Measurements from ENCODE around the gene GCKR. TPM values are rescaled to one million over a fixed set of nuclear protein-coding genes. Genes with fewer than 3 reads are reported as not detected.

Gene GCKR
- total RNA-seq, 1 experiment from 2014 or later = 3.4 TPM

DNA sequence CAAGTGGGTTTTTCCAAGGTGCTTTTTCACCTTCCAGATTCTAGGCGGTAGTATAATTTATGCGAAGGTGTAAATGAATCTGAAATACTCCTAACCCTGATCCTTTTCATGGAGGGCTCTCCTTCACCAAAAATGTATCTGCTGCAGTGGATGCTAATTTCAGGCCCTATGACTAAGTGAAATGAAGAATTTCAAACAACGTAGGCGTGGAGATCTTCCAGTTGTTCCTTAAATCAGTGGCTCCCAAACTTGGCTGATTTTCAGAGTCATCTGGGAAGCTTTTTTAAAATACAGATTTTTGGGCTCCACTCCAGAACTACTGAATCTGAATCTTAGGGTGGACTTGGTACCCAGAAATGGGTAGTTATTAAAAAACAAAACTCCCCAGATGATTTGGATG, 5.5 kb downstream of the GCKR start:
- CTCF ChIA-PET = no interaction called here
- H3K79me2 ChIP-seq (ENCODE audit: low read depth) = no peaks in the 10 kb centered on the region

DNA sequence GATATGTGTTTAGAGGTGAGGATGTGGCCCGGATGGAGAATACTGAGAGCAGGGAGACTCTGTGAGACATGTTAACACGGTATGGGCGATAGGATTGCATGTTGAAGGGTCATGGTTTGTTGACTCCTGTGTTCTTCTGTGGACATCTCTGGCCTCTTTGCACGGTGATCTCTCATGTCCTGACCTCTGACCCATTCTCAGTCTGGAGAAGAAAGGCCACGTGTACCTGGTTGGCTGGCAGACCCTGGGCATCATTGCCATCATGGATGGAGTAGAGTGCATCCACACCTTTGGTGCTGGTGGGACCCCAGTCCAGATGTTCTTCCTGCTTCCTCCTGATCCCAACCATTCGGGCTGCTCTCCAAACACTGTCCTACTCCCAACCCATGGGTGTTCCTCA, 9.9 kb downstream of the GCKR start:
- POLR2A ChIA-PET (ENCODE audit: unreplicated experiment) = no interaction called here

More for the DNA sequence above, 5.5 kb downstream of the GCKR start:
- Histone ChIP-seq H3F3A (ENCODE audit: insufficient read depth, low read depth) (no peaks in the 10 kb centered on the region), H4K20me1 (ENCODE audit: insufficient read depth) (no peaks in the 10 kb centered on the region), H3K4me2 (no peak overlapping the region), H3K4me3 (no peak overlapping the region), H2AFZ (no peak overlapping the region), H3K9me2 (ENCODE audit: insufficient read depth) (no peaks in the 10 kb centered on the region), H3K36me3 (ENCODE audit: low read depth) (no peaks in the 10 kb centered on the region), H3K4me1 (replicated peaks; ENCODE audit: insufficient read depth) (peaks cover 6% of the 10 kb centered on the region; the same call in 1 of the 2 replicates), H3K27ac (no peak overlapping the region), H3K27me3 (ENCODE audit: insufficient read depth, low read depth) (no peaks in the 10 kb centered on the region), H3K9me3 (ENCODE audit: insufficient read depth, low read depth) (no peaks in the 10 kb centered on the region)
- TF ChIP-seq EZH2 (IDR thresholded peaks at IDR 0.05; ENCODE audit: low read depth) (no peak), CTCF (conservative IDR thresholded peaks at IDR 0.05) (no peak)
- DNase-seq = no peak
- intact Hi-C loops (cut with micrococcal nuclease; ENCODE audit: unreplicated experiment) = no loop called here
- no TSS peak for BruUV-seq (replicated peaks)
- POLR2A ChIA-PET (ENCODE audit: unreplicated experiment) = no interaction called here

DNA sequence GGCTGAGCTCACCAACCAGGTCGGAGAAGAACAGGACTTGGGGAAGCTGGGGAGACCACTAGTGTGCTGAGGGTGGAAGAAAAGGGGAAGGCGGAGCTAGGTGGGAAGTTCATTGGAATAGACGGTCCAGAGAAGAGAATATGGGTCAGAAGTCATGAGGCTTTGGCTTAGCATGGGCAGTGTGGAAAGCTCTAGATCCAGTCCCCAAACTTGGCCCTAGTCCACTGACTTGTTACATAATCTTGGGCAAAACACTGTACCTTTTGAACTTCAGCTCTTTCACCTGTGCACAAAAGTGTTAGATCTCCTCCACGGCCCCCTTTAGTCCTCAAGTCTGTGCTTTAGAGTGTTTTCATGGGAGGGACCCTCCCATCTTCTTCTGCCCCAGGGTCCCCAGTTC, 10.7 kb downstream of the GCKR start:
- Histone ChIP-seq H3F3A (ENCODE audit: insufficient read depth, low read depth) (peaks cover 7% of the 10 kb centered on the region; the same call in 1 of the 2 replicates), H3K27me3 (ENCODE audit: insufficient read depth, low read depth) (no peaks in the 10 kb centered on the region), H3K79me2 (ENCODE audit: low read depth) (no peaks in the 10 kb centered on the region), H3K4me2 (no peak overlapping the region), H3K4me1 (replicated peaks; ENCODE audit: insufficient read depth) (no peaks in the 10 kb centered on the region), H3K36me3 (ENCODE audit: low read depth) (no peaks in the 10 kb centered on the region), H4K20me1 (ENCODE audit: insufficient read depth) (no peaks in the 10 kb centered on the region), H3K27ac (no peak overlapping the region), H3K9me3 (ENCODE audit: insufficient read depth, low read depth) (no peaks in the 10 kb centered on the region), H3K9me2 (ENCODE audit: insufficient read depth) (no peaks in the 10 kb centered on the region), H3K4me3 (no peak overlapping the region), H2AFZ (no peak overlapping the region)
- no peak for TF ChIP-seq CTCF (conservative IDR thresholded peaks at IDR 0.05)
- TF ChIP-seq EZH2 (IDR thresholded peaks at IDR 0.05; ENCODE audit: low read depth) = no peak
- POLR2A ChIA-PET (ENCODE audit: unreplicated experiment) = no interaction called here
- CTCF ChIA-PET = no interaction called here
- intact Hi-C loops (cut with micrococcal nuclease; ENCODE audit: unreplicated experiment) = no loop called here
- DNase-seq = no peak
- no TSS peak for BruUV-seq (replicated peaks)

More for the DNA sequence above, 9.9 kb downstream of the GCKR start:
- Histone ChIP-seq H3K9me3 (ENCODE audit: insufficient read depth, low read depth) (no peaks in the 10 kb centered on the region), H3K36me3 (ENCODE audit: low read depth) (no peaks in the 10 kb centered on the region), H3K27ac (no peak overlapping the region), H3K9me2 (ENCODE audit: insufficient read depth) (no peaks in the 10 kb centered on the region), H3K4me1 (replicated peaks; ENCODE audit: insufficient read depth) (no peaks in the 10 kb centered on the region), H3K4me3 (no peak overlapping the region), H4K20me1 (ENCODE audit: insufficient read depth) (no peaks in the 10 kb centered on the region), H3K27me3 (ENCODE audit: insufficient read depth, low read depth) (no peaks in the 10 kb centered on the region), H2AFZ (no peak overlapping the region), H3K79me2 (ENCODE audit: low read depth) (no peaks in the 10 kb centered on the region), H3F3A (ENCODE audit: insufficient read depth, low read depth) (peaks cover 7% of the 10 kb centered on the region; the same call in 1 of the 2 replicates), H3K4me2 (no peak overlapping the region)
- TF ChIP-seq EZH2 (IDR thresholded peaks at IDR 0.05; ENCODE audit: low read depth) = no peak
- no peak for TF ChIP-seq CTCF (conservative IDR thresholded peaks at IDR 0.05)
- CTCF ChIA-PET = no interaction called here
- no TSS peak for BruUV-seq (replicated peaks)
- no peak for DNase-seq
- intact Hi-C loops (cut with micrococcal nuclease; ENCODE audit: unreplicated experiment) = no loop called here
